ENCODE measurements around the gene CAPN12.

The CAPN12 gene

DNA sequence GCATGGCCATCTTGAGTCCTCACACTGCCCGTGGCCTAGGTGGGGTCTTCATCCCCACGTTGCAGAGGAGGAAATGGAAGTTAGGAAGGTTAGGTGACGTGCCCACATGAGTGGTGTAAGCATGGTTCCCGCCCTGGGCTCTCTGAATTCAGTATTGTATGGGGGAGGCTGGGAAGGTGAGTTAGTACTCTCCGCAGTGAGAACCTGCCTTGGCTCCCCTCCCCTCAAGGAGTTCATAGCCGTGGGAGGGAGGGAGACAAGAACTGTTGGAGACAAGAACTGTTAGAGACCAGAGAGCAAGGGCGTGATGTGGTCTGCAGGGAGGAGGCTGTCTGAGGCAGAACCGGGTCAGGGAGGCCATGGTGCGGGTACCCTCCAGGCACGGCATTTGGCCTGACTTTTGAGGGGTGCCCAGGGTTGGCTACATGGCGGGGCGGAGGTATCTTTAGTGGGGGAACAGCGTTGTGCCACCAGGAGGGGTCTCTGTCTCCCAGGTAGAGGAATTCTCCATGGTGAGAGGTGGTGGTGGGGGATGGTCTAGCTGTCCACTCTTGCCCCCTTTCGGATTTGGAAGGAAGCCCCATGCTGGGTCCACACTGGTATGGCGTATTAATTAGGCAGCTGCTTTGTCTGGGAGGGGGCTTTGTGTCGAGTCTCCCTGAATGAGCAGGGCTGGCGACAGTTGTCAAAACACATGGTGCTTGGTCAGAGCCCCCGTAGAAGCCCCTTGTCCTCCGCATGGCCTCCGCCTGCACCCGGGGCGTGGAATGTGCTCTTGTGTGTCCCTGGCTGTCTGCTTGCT, 45.8 kb downstream of the CAPN12 start:
- no peak for DNase-seq (ENCODE audit: low read depth in 1 of 2, low spot score in 1 of 2)

DNA sequence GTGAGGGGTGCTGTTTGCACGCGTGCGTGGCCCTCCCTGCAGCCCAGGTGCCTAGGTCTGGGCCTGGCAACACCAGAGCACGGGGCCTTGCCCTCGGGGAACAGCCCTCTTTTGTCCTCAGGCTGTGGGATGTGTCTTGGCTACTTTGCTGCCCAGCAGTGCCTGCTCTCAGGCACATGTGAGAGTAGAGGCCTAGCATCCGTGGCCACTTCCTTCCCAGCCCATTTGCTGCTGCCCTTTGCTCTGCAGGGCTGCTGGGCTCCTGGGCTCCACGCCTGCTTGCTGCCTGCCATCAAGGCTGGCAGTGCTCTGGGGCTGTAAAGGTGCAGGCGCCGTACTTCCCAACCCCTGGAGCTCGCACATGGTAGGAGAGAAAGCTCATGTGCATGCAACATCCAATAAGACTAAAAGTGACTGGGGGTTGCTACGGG, 46.6 kb downstream of the CAPN12 start:
- no peak for DNase-seq (ENCODE audit: low read depth in 1 of 2, low spot score in 1 of 2)

DNA sequence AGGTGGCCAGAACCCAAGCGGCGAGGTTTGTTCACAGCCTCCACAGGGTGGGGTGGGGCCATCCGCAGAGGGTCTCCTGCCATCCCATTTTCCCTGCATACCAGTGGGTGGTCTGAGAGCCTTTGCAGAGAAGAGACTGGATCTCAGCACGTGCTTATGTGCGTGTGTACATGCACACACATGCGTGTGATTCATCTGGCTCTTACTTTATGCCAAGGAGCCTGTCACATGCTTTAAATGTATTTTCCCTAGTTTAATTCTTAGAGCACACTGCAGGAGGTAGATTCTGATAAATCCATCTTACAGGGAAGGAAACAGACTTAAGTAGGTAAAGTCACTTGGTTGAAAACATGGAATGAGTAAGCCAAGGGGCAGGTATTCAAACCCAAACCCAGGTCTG, 47.1 kb downstream of the CAPN12 start:
- no peak for DNase-seq (ENCODE audit: low read depth in 1 of 2, low spot score in 1 of 2)

DNA sequence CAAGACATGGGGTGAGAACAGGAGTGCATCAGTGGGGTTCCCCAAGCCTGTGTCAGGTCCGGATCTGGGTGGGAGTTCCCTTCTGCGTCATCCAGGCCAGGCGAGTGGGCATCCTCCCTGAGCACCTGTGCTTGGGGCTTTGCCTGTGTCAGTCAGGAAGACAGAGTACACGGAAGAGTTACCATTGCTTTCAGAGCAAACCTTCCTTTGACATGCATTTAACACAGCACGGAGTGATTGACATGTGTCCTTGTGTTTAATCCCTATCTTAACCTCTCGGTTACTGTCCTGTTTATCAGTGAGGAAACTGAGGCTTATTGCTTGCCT, 47.6 kb downstream of the CAPN12 start:
- DNase-seq (ENCODE audit: low read depth in 1 of 2, low spot score in 1 of 2): no peak

DNA sequence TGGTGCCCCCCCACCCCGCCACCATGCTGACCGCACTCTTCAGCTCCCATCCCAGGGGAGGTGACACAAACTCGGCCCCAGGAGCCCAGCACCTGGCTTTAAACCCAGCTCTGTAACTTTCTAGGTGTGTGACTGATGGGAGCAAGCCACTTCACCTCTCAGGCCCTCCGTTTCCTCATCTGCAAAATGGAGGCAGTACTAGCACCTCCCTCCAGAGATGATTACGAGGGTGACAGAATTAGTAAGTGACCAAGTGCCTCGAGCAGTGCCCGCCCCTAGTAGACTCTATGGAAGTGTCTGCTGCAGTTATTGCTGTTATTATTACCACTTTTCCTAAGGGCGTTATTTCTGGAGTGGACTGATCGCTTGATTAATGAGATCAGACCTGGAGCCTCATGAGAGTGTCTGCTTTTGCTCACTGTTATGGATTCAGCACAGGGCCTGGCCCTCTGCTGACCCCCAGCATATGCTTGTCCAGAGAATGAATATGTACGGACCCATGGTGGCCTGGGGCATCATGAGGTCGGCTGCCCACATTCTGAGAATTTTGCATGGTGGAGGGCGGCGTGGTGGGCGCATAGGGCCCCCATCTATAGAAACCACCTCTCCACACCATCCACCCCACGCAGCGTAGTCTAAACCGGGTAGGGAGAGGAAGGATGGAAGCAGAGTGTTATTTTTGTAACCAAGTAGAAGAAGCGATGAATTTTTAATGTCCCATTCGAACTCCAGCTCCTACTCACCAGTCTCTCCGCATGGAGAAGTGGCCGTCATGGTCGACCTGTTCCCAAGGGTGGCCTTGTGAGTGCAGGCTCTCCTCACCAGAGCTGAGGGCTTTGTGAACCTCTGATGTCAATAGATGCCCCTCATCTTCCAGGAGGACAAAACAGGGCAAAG, 48.2 kb downstream of the CAPN12 start:
- no peak for DNase-seq (ENCODE audit: low read depth in 1 of 2, low spot score in 1 of 2)

DNA sequence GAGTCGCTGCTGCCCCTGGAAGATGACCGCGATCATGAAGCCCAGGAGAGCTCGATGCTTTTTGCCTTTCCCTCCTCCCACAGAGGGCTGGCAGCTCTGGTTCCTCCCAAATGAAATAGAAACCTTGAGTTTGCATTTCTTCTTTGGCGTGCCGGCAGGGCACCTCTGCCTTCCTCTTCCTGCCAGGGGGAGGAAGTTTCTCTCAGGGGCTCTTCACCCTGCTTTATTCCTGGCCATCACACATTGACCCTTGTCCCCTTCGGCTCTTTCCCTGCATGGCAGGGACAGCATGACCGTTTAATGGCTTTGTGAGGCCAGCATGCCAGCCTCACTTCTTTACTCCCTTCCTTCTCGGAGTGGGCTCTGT, 49.0 kb downstream of the CAPN12 start:
- no peak for DNase-seq (ENCODE audit: low read depth in 1 of 2, low spot score in 1 of 2)

DNA sequence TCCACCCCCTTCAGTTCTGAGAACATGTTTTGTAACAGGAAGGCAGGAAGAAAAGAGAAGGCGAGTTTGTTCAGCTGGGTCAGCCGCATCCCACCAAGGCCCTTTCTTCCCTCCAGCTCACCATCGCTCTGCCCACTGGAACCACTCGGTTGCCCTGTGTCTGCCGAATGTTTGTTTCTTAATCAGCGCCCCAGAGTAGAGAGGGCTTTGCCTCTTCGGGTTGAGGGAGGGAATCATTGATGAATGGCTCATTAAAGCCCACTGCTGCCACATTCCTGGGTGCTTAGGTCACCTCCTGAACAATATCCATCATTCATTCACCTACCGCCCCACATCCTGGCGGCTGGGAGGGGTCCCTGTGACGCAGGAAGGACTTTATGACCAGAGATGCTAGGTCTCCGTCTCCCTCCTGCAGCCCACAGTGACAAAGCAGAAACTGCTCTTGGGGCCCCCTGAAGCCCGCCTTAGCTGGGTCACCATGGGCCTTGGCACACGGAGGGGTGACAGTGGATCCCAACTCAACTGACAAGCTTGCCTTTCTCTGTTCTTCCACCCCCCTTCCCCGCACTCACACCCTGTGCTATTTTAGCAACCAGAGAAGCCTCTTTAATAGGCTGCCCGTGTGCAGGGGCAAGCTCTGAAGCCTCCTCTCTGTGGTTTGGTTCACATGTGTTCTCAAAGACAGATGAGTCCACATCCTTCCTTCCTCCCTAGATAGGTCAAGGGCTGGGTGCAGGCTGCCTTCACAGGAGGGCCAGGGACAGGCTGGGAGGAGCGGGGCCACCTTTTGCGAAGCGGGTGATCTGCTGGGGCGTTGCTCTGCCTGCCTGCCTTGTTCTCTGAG, 50.7 kb downstream of the CAPN12 start:
- DNase-seq (ENCODE audit: low read depth in 1 of 2, low spot score in 1 of 2): no peak

DNA sequence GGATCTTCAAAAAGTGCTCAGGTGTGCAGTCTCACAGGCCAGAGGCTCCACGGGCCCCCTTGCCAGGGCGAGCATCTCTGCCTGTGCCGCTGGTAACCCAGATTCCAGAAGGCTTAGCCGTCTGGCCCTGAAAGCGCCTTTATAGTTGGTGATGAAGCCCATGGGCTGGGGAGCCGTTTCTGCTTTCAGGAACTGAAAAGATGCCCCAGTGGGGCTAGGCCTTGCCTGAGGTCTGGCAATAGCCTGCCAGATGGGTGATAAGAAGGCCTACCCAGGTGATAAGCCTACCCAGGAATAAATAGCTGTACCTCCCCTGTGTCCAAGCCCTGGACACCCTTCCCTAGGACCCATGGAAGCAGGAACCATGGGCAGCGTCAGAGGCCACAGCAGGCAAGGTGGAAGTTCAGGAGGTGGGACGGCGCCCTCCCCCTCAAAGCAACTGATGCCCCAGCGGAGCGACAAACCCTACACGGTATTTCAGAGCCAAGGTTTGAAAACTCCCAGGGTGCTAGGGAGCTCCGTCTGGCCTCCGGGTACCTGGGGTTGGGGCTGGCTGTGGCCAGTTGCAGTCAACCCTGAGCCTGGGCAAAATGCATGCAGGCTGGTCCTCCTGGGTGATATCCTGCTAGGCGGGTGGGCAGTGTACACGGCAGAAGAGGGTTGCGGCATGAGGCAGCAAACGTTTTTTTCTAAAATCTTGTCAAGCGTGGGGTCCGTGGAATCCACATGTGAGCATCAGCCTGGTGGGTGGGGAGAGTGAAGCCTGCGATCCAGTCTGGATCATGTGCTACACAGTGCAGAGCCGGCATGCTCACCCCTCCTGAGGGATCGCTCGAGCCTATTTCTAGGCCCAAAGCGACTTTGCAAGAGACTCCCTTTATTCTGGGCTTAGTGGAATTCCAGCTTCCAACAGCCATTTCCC, 51.6 kb downstream of the CAPN12 start:
- no peak for DNase-seq (ENCODE audit: low read depth in 1 of 2, low spot score in 1 of 2)

DNA sequence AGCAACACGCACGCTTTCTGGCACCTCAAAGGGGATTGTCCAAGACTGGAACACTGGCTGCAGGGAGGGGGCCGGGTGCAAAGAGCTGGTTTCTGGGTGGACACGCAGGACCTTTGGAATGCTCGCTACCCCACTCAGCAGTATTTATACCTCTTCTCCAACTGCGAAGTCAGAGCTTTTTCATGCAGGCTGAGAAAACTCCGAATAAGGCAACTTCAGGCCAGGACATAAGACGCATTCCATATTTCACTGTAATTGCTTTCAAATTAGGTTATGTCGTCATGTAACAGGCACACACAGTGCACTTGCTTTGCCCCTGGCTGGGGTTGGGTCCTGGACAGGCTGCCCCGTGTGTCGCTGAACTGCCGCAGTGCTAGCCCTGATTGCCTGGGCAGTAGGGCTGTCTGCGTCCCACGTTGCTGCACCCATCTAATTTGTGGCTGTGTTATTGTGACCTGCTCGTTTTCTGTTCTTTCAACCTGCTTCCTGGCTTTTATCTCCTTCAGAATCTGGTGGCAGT, 52.3 kb downstream of the CAPN12 start:
- DNase-seq (ENCODE audit: low read depth in 1 of 2, low spot score in 1 of 2): no peak

DNA sequence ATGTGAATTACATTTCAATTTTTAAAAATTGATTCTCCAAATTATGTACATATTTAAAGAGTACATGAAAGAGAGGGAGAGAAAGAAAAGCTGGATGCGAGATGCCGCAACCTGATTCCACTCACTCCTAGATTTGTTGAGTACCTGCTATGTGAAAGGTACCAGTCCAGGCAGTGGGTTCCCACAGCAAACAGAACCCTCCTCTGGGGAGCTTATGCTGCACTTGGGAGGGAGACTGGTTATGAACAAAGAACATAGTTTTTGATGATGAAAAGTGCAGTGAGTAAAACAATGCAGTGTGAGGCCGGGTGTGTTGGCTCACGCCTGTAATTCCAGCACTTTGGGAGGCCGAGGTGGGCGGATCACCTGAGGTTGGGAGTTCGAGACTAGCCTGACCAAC, 53.4 kb downstream of the CAPN12 start:
- no peak for DNase-seq (ENCODE audit: low read depth in 1 of 2, low spot score in 1 of 2)

DNA sequence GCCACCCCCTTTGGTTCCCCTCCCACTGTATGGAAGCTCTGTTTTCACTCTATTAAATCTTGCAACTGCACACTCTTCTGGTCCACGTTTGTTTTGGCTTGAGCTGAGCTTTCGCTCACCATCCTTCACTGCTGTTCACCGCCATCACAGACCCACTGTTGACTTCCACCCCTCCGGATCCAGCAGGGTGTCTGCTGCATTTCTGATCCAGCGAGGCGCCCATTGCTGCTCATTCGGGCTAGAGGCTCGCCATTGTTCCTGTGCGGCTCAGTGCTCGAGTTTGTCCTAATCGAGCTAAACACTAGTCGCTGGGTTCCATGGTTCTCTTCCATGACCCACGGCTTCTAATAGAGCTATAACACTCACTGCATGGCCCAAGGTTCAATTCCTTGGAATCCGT, 54.1 kb downstream of the CAPN12 start:
- DNase-seq (ENCODE audit: low read depth in 1 of 2, low spot score in 1 of 2): no peak

DNA sequence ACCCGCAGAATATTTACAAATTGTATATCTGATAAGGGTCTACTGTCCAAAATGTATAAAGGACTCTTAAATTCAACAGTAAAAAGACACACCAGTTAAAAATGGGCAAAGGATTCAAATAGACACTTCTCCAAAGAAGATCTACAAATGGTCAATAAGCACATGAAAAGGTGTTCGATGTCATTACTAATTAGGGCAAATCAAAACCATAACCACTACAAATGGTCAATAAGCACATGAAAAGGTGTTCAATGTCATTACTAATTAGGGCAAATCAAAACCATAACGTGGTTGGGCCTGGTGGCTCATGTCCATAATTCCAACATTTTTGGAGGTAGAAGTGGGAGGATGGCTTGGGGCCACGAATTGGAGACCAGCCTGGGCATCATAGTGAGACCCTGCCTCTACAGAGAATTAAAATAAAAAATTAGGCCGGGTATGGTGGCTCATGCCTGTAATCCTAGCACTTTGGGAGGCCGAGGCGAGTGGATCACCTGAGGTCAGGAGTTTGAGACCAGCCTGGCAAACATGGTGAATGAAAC, 56.4 kb downstream of the CAPN12 start:
- DNase-seq (ENCODE audit: low read depth in 1 of 2, low spot score in 1 of 2): no peak

DNA sequence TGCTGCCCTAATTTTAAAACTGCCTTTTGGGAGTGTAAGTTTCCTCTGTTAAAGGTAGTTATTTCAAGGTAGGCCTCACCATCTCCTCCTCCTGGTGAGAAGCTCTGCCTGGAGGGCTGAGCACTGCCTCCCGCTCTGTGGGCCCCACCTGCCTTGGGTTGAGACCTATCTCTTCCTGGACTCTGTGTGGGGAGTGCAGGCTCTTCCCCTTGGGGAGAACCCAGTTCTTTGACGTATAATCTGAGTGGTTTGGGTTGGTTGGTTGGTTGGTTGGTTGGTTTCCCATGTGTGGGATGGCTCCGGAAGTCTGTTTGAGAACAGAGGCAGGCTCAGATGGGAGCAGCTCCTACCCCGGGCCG, 57.8 kb downstream of the CAPN12 start:
- DNase-seq (ENCODE audit: low read depth in 1 of 2, low spot score in 1 of 2): peak in 1 of 2 donors; percentile 17

DNA sequence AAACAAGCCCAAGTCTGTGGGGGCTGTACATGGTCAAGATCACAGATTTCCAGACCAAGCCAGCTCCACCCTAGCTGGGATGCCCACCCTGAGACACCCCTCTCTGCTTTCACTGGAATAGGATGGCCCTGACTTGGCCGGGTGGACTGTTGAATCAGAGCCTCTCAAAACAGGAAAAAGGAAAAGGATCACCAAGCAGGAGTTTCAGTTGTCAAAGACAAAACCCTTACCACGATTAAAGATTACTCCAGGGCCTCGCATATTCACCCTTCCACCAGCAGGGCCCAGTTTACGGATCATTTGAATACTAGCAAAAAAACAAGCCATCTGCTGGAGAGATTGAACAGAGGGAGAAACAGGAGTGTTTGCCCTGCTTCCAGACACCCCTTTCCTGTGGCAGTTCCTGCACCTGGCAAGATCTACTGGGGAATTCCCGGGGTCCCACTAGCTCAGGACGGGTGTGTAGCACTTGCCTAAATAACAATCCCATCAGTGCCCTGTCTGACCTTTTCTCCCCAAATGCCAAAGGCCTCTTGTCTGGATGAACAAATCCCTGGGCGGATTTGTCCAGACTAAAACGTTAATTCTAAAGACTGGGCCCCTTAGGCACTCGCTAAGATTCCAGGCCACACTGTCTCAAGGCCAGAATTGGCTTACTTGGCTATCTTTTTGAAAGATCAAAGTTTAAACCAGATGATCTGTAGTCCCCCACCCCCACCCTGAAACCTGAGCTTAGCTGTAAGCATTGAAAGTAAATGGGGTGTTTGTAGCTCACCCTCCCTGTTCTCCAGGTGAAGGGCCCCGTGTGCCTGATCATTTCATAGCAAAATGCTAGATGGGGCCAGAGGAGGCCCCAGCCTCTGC, 58.4 kb downstream of the CAPN12 start:
- DNase-seq (ENCODE audit: low read depth in 1 of 2, low spot score in 1 of 2): no peak

DNA sequence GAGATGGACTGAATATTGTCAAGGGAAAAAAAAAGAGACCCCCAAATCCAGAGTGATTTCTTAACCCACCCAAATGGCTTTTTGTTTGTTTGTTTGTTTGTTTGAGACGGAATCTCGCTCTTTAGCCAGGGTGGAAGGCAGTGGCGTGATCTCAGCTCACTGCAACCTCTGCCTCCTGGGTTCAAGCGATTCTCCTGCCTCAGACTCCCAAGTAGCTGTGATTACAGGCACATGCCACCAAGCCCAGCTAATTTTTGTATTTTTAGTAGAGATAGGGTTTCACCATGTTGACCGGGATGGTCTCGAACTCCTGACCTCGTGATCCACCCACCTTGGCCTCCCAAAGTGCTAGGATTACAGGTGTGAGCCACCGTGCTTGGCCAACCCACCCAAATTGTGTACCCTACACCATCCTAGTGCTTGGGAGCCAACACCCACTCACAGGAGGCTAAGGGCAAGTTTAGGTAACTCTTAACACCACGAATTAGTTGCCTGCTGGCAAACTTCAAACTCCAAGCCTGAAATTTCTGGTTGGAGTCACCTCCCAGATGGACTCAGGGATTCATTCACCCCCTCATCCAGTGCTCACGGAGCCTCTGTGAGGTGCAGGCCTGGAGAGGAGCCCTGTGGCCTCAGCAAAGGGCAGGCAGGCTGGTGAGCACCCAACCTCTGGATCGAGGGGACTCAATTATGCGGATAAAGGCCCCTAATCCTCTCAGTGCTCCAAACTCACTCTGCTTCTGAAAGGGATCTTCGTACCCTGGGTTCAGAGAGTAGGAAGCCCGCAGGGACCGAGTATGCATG, 59.2 kb downstream of the CAPN12 start:
- DNase-seq (ENCODE audit: low read depth in 1 of 2, low spot score in 1 of 2): no peak

DNA sequence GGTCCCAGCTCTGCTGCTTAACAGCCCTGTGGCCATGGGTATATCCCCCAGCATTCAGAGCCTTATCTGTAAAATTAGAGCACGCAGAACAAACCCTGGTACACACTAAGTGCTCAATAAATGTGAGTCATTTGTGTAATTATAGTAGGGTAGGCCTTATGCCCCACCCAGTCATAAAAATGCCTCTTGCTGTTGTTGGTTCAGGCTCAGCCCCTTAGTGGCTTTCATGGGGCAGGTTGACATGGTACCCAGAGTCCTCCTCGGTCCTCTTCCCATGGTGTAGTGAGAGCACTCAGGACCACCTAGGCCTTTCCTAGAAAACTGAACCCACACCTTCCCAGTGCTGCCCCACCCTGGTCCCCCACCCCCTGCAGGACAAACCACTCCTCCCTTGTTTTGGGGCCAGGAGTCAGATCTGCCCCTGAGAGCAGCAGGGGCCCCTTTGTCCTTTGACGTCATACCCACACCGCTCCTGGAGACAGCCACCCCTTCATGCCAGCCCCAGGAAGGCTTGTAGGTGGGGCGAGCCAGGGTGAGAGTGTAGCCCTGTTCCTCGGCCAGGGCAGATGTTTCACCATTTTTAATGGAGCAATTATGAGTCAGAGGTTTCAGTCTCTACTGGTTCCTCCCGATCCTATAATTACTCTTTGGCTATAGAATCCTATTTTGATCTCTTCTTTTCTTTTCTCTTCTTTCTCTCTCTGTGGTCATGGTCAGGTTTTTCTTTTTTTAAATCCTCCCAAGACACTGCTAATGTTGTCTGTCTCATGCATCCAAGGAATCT, 60.0 kb downstream of the CAPN12 start:
- peak in 1 of 2 donors; percentile 6 for DNase-seq (ENCODE audit: low read depth in 1 of 2, low spot score in 1 of 2)

DNA sequence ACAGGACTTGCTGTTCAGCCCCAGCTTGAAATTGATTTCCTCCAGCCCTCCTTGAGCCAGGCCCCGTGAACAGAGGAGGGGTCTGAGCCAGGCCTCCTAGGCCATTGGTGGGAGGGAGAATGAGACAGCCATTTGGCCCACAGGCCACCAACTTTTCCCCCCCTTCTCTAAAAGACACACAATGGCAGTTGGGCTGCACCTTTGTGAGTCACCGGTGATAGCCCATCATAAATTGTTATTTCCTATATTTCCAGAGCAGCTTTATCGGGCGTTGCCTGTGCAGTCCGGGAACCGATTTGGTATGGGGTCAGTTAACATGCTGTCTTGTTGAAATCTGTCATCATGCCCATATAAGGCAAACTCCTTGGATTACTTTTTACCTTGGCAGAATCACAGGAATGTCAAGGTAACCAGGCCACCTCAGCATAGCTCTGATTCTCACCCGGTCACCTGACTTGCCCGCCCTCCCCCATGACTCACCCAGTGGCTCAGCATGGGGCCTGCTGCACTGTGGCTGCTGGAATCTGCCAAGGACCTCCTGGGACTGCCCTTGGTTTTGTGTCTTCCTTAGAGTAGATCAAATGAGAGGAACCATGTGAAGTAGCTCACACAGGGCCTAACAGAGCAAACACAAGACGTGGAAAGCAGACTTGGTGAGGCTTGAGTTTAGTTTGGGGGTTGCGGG, 60.7 kb downstream of the CAPN12 start:
- peak in 1 of 2 donors; percentile 27 for DNase-seq (ENCODE audit: low read depth in 1 of 2, low spot score in 1 of 2)
